IPS-NIHi11 (cell line): ENCODE results near the gene STT3B.
A peak's percentile ranks its signal among the peaks of the same experiment; 100 is the strongest.

Source experiments
- DNase-seq: peaks from one replicate; pipeline ENCODE4 v3.0.0; 2012; ENCODE audit warnings: mixed read lengths, low spot score

The STT3B gene

GRCh38 chr3:31648286-31648968 is 115.7 kb downstream of the STT3B start:
- no peak for DNase-seq

DNA sequence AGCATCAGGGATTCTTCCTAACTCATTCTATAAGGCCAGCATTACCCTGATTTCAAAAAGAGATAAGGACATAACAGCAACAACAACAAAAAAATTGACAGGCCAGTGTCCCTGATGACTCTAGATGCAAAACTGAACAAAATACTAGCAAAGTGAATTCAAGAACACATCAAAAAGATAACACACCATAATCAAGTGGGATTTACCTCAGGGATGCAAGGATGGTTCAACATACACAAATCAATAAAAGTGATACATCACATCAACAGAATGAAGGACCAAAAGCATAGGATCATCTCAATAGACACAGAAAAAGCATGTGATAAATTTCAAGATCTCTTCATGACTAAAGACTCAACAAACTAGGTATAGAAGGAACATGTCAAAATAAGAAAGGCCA is 119.6 kb downstream of the STT3B start:
- DNase-seq, result no peak

DNA sequence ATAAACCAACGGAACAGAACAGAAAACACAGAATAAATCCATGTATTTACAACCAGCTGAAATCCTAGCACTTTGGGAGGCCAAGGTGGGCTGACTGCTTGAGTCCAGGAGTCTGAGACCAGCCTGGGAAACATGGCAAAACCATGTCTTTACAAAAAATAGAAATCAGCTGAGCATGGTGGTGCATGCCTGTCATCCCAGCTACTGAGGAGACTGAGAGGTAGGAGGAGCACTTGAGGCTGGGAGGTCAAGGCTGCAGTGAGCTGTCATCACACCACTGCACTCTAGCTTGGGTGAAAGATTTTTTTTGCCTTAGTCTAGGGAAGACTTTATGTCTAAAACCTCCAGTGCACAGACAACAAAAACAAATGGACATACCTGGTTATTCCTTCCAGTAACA is 120.7 kb downstream of the STT3B start:
- no peak for DNase-seq

DNA sequence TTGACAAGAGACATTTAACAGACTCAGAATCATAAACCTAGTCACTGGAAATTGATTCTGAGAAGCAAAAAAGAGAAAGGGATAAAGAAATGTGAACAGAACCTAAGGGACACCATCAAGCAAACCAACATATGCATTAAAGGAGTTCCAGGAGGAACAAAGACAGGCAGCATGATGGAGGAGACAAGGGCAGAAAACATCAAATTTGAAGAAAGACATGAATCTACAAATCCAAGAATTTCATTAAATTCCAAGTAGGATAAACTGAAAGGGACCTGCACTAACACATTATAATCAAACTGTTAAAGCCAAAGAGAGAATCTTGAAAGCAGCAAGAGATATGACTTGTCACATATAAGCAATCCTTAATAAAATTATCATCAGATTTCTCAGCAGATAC is 122.3 kb downstream of the STT3B start:
- no peak for DNase-seq

GRCh38 chr3:31659246-31659645 is 126.5 kb downstream of the STT3B start:
- DNase-seq, result no peak

DNA sequence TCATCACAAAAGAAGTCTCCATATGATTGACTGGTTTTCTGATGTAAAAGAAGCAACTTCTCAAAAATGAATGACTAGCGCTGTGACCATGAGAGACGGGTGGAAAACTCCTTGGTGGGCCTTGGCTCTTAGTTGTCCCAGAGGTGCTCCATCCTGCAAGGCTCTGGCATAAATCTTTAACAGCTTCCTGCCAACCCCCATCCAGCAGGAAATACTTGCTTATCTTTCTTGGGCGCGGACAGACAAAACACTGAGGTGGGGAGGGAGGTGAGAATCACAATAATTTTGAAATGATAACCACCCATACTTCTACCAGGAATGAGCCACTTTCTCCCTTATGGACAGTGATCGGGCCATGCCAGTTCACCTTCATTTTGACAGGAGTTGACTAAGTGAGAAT is 128.6 kb downstream of the STT3B start:
- no peak for DNase-seq

GRCh38 chr3:31661993-31662670 is 129.4 kb downstream of the STT3B start:
- DNase-seq, result no peak

- no peak for DNase-seq
Observed at GRCh38 chr3:31664031-31664430, 131.3 kb downstream of the STT3B start.

DNA sequence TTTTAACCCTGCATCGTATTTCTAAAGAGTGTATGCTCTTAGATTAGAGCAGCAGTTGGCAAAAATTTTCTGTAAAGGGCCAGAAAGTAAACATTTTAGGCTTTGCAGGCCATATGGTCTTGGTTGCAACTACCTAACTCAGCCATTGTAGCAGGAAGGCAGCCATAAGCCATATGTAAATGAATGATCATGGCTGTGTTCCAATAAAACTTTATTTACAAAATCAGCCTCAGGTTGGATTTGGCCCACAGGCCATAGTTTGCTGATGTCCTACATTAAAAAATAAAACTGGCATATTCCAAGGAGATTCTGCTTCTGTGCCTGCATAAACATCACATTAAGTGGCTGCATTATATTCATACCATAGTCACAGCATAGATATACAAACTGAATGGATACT is 134.9 kb downstream of the STT3B start:
- no peak for DNase-seq

- DNase-seq, result no peak
Observed at GRCh38 chr3:31668242-31668641, 135.5 kb downstream of the STT3B start.

GRCh38 chr3:31670136-31670535 is 137.4 kb downstream of the STT3B start:
- DNase-seq, result no peak

GRCh38 chr3:31670722-31671121 is 138.0 kb downstream of the STT3B start:
- DNase-seq, result no peak

DNA sequence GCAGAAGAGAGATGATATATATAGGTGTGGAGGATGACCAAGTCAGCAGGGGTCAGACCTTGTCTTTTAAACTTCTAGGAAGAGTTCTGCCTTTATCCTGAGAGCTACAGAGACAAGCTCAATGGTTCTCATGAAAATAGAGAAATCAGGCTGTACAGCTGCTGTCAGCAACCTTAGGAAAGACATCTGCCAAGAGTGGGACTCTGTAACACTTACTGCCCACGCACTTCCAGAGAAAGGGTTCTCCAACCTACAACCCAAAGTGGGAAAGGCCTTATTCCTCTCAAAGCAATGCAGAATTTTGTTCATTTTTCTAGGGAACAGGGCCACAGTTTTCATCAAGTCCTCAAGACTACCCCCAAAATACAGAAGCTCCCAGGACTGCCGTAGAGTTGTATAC is 138.7 kb downstream of the STT3B start:
- DNase-seq, result no peak

DNA sequence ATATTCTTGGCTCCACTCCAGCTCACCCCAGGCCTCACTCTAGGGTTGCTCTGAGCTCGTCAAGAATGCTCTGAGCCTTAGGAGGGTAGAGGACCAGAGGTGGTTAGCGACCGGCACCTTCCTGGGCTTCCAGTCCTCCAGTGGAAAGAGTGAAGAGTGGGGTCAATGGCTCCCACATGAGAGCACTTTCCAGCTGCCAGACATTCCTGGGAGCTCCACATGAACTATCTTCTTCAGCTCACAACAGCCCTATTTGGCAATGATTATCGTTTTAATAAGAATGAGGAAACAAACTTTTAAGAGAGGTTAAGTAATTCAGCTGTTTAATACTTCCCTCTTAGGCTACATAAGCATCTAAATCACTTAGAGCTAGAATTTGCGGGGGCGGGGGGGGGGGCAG is 139.3 kb downstream of the STT3B start:
- DNase-seq, result no peak

- no peak for DNase-seq
Observed at GRCh38 chr3:31673950-31674349, 141.2 kb downstream of the STT3B start.

DNA sequence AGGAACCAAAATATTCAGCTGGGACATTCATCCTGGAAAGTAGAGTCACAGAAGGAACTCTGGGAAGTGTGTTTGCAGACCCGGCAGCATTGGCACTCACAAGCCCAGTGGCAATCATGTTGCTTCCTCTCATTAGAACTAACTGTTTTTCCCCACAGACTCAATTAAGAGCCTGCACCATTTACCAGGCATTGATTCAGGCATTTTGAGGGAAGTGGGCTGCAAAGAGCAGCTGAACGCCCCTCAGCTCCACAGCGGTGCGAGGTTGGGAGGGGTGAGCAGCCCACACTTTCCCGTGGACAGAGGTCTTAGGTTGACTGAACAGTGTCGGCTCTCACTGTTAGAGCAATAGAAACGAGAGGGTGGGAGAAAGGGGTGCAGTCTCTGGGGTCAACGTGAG is 143.8 kb downstream of the STT3B start:
- no peak for DNase-seq

DNA sequence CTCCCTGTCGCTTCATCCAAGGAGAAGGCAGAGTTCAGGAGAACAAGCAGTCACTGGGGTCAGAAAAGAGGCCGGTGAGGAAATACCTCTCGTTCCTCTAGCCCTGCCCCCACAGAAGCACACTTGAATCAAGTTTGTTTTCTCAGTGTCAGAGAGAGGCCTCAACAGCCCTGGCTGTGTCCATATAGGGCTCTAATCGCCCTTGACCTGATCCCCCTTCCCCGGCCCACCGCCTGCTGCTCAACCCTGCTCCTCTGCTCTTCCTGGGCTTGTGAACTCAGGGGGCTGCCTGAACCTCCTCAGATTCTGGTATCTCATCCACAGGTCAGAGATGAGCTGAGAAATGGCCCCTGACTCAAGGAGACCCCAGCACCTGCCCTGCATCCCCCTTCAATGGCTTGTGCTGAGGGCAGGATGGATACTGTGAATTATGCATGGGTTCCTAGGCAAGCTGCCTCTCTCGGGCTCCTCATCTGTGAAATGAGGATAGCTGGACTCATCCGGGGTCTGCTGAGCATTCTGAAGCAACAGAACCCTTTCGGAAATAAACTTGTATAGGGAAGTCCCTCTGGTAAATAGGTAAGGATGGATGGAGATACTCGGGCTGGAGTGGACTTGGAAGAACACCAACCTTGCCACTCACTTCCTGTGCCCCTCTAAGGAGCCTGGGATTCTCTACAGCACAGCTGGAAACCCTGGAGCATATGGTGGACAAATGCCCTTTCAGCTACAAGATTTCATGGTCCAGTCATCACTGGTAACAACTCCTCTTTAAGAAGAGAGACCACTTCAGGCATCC is 147.5 kb downstream of the STT3B start:
- peak; percentile 45 for DNase-seq
